Adrenal gland (tissue), 12 donors: ENCODE measurements around the gene CDK14. TPM values are rescaled to one million over a fixed set of nuclear protein-coding genes. Genes with fewer than 3 reads are reported as not detected.

Experiments used
- DNase-seq, 7 donors: peaks; one replicate each; pipeline ENCODE4 v3.0.0-alpha.2; 2019 to 2020
- H3K27ac ChIP-seq, 5 donors: fragments of 200-600 bp; sonication (generic) in 4 of 5; 1 replicate in 3 of 5; 2 replicates in 2 of 5; pipeline versions ENCODE4 v1.5.1 to v1.8.0; 2016 to 2020; ENCODE audit warnings: mild to moderate bottlenecking in 1 of 5
- H3K27me3 ChIP-seq: fragments of 200-600 bp; 2 replicates; pipeline ENCODE4 v1.8.0; 2021
- H3K36me3 ChIP-seq, 2 donors: fragments of 200-600 bp; replicated peaks in 1 of 2; 1 replicate in 1 of 2; 2 replicates in 1 of 2; pipeline versions ENCODE4 v1.5.1 to v1.8.0; 2018 to 2022
- H3K4me1 ChIP-seq, 2 donors: fragments of 200-600 bp; replicated peaks in 1 of 2; 1 replicate in 1 of 2; 2 replicates in 1 of 2; pipeline versions ENCODE4 v1.5.1 to v1.8.0; 2018 to 2021
- H3K4me3 ChIP-seq, 4 donors: fragments of 200-600 bp; sonication (generic) in 3 of 4; one replicate each; pipeline ENCODE4 v1.5.1; 2016 to 2018
- H3K9me3 ChIP-seq, 3 donors: fragments of 200-600 bp; sonication (generic) in 1 of 3; replicated peaks in 1 of 3; 1 replicate in 2 of 3; 2 replicates in 1 of 3; pipeline versions ENCODE4 v1.5.1 to v1.8.0; 2016 to 2021
- POLR2A ChIP-seq, 2 donors: fragments of 450-650 bp; IDR thresholded peaks; one replicate each; pipeline ENCODE4 v1.6.1; 2017; ENCODE audit warnings: antibody characterized with exemption in 2 of 2, mild to moderate bottlenecking in 2 of 2, moderate library complexity in 1 of 2
- WGBS, 4 donors: extraction: QIAGEN DNeasy Blood & Tissue Kit in 2 of 4; methylation state at CpG; one replicate each; pipeline versions ENCODE4 v1.1.5 to v1.1.7; 2013 to 2017; 5-methylcytosine and 5-hydroxymethylcytosine counted together
- intact Hi-C, 2 donors: fragments of 100-400 bp; cut with DNase I; formaldehyde crosslinking; loops; one replicate each; pipeline versions ENCODE4 v1.14.1 to v1.15.0; 2022 to 2023
- polyA plus RNA-seq, 3 donors: library from polyadenylated mRNA; stranded (reverse); fragments of 200-250 nt in 2 of 3; fragments of 350-450 nt in 1 of 3; fragmentation: Illumina TruSeq in 1 of 3; extraction: RNeasy Lipid Tissue Mini Kit (QIAGEN cat#74804) in 1 of 3; gene quantifications; one replicate each; pipeline ENCODE4 v1.2.3, GENCODE V29; 2013 to 2014
- total RNA-seq, 9 donors: library from RNA; depleted of rRNA in 4 of 9; stranded (reverse); fragments of >200 nt in 4 of 9; fragments of 120-200 nt in 1 of 9; fragmentation: NEBNext Ultra II Directional in 1 of 9; extraction: Animal tissue kit (Norgen Biotek cat#: 25700) in 1 of 9; gene quantifications; one replicate each; pipeline versions ENCODE4 v1.1.0 to v1.2.4, GENCODE V29; 2013 to 2023
- TF ChIP-seq, protein P1 (sequence below), 6 experiments: fragments of 450-650 bp in 4 of 6; fragments of 200-600 bp in 2 of 6; sonication (generic) in 1 of 6; IDR thresholded peaks; 1 replicate in 5 of 6; 2 replicates in 1 of 6; pipeline versions ENCODE4 v1.5.1 to v1.8.0; 2016 to 2021; ENCODE audit warnings: antibody characterized with exemption in 6 of 6, mild to moderate bottlenecking in 2 of 6, moderate library complexity in 1 of 6
- donor health status: healthy with polysubstance abuse.
- donor health status: Bipolar disorder and iron deficiency.
- donor health status: DM: yes; HTN: yes; CAD: no.
- donor health status: DM: no; HTN: no; CAD: no.
- donor health status: DM: no; HTN: no; CAD: no.
- donor health status: DM: yes; HTN: yes; CAD: no.

The CDK14 gene
- total and polyA plus RNA-seq, 12 donors, result 1.9 to 14.5 (median 7.6) TPM

DNA sequence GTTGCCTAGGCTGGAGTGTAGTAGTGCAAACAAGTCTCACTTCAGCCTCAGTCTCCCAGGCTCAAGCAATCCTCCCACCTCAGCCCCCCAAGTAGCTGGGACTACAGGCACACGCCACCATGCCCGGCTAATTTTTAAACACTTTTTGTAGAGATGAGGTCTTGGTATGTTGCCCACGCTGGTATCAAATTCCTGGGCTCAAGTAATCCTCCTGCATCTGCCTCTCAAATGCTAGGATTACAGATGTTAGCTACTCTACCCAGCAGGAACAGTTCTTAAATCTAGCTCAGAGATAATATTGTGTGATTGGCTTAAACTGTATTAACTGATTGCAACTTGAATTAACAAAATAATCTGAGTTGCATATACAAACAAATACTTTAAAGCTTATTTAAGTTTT lies 82.9 kb downstream of the CDK14 start:
- H3K27ac ChIP-seq, result no peak overlapping the region
- intact Hi-C loops, result no loop called here
- H3K4me3 ChIP-seq, result no peak overlapping the region
- H3K36me3 ChIP-seq, result no peaks in the 10 kb centered on the region
- no peak for DNase-seq
- H3K4me1 ChIP-seq, result no peaks in the 10 kb centered on the region
- H3K9me3 ChIP-seq, result no peaks in the 10 kb centered on the region
- H3K27me3 ChIP-seq, result no peaks in the 10 kb centered on the region
- WGBS, 4 donors, result 56 to 77% (median 72%) methylated on average over 3 of the region's 3 CpGs; no CpG with 5 or more reads in 1 of the 4 donors
- TF ChIP-seq, protein P1, sequence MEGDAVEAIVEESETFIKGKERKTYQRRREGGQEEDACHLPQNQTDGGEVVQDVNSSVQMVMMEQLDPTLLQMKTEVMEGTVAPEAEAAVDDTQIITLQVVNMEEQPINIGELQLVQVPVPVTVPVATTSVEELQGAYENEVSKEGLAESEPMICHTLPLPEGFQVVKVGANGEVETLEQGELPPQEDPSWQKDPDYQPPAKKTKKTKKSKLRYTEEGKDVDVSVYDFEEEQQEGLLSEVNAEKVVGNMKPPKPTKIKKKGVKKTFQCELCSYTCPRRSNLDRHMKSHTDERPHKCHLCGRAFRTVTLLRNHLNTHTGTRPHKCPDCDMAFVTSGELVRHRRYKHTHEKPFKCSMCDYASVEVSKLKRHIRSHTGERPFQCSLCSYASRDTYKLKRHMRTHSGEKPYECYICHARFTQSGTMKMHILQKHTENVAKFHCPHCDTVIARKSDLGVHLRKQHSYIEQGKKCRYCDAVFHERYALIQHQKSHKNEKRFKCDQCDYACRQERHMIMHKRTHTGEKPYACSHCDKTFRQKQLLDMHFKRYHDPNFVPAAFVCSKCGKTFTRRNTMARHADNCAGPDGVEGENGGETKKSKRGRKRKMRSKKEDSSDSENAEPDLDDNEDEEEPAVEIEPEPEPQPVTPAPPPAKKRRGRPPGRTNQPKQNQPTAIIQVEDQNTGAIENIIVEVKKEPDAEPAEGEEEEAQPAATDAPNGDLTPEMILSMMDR (IDR thresholded peaks at IDR 0.05), result no peak
- no peak for TF ChIP-seq POLR2A (IDR thresholded peaks at IDR 0.05)

- DNase-seq, result no peak
- intact Hi-C loops, result no loop called here
- 85 to 94% (median 92%) methylated on average over 4 of the region's 4 CpGs for WGBS, 4 donors
Measured at GRCh38 chr7:90680484-90680883, 84.4 kb downstream of the CDK14 start.

GRCh38 chr7:90681336-90682022 lies 85.4 kb downstream of the CDK14 start:
- H3K36me3 ChIP-seq, result no peaks in the 10 kb centered on the region
- H3K27me3 ChIP-seq, result no peaks in the 10 kb centered on the region
- no peaks in the 10 kb centered on the region for H3K4me1 ChIP-seq
- WGBS, 4 donors, result 77 to 82% (median 80%) methylated on average over 2 of the region's 2 CpGs
- DNase-seq, result no peak
- intact Hi-C loops, result no loop called here
- H3K9me3 ChIP-seq, result no peaks in the 10 kb centered on the region
- no peak overlapping the region for H3K4me3 ChIP-seq
- TF ChIP-seq POLR2A (IDR thresholded peaks at IDR 0.05), result no peak
- TF ChIP-seq, protein P1 (IDR thresholded peaks at IDR 0.05), result no peak
- H3K27ac ChIP-seq, result no peak overlapping the region

More at GRCh38 chr7:90680484-90680883, 84.4 kb downstream of the CDK14 start:
- no peak for TF ChIP-seq POLR2A (IDR thresholded peaks at IDR 0.05)
- TF ChIP-seq, protein P1 (IDR thresholded peaks at IDR 0.05), result no peak
- H3K4me3 ChIP-seq, result no peak overlapping the region
- no peaks in the 10 kb centered on the region for H3K9me3 ChIP-seq
- H3K27me3 ChIP-seq, result no peaks in the 10 kb centered on the region
- H3K4me1 ChIP-seq, result no peaks in the 10 kb centered on the region
- no peaks in the 10 kb centered on the region for H3K36me3 ChIP-seq
- H3K27ac ChIP-seq, result no peak overlapping the region

DNA sequence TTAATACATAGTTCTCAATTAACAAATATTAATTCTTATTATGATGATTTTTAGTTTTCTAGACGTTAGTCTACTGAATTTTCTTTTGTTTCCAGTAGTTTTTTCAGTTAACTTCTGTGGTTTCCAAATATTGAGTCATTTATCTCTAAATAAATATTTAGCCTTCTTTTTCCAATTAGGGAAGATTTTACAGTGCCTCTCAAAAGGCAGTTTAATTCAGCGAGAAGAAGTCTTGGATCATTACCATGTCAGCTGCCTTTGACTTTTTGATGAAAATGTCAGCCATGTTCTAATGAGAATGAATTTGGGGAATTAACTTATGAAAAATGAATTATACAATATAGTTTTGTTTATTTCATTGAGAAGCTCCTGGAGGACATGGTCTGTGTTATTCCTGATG lies 90.0 kb downstream of the CDK14 start:
- Histone ChIP-seq H3K4me1 (no peaks in the 10 kb centered on the region), H3K27ac (no peak overlapping the region), H3K36me3 (no peaks in the 10 kb centered on the region), H3K27me3 (no peaks in the 10 kb centered on the region), H3K9me3 (no peaks in the 10 kb centered on the region), H3K4me3 (no peak overlapping the region)
- DNase-seq, result no peak
- TF ChIP-seq, protein P1 (IDR thresholded peaks at IDR 0.05), result no peak
- TF ChIP-seq POLR2A (IDR thresholded peaks at IDR 0.05), result no peak
- WGBS, 4 donors, result 84 to 90% (median 87%) methylated on average over 2 of the region's 2 CpGs
- intact Hi-C loops, result no loop called here
